Measurements from ENCODE around the gene RIC3.
A peak's percentile ranks its signal among the peaks of the same experiment; 100 is the strongest.

Gene RIC3

DNA sequence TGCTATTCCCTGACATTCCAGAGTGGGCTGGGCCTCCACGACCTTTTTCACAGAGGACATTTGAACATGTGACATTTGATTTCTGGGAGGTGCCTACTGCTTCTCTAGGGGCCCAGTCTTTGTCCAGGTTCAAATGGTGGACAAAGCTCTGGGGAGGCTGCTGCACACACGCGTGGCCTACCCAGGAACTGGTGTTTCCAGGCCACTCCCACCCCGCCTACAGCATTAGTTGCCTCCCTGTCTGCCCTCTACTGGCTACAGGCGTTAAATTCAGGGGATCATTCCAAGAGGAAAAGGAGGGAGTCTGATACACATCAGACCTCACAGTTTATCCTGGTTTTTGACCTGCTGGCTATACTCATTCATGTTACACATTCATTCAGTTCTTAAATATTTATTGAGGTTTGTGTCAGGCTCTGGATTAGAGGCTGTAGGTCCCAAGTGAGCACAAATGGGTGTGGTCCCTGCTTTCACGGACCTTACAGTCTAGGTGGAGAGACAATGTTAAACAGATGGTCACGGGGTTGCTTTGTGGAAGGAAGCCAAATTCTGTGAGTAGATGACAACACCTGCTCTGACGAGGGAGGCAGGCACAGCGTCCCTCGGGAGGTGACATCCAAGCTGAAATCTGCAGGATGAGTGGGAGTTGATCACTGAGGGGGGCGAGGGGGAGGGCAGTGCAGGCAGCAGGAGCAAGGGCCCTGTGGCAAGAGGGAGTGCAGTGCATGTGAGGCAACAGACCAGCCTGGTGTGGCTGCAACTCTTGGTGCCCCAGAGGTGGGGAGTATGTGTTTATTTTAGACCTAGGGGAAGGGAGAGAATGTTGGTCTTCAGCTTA, 76.0 kb downstream of the RIC3 start:
- Histone ChIP-seq H3F3A (ENCODE audit: control insufficient read depth, insufficient read depth) (no peaks in the 10 kb centered on the region), H3K4me2 (ENCODE audit: low read length) (peak overlapping the region; percentile 49), H3K4me3 (ENCODE audit: low read length) (0 out of 2 replicates have a peak overlapping the region, but pooled peaks have one; percentile 24), H3K4me1 (ENCODE audit: control insufficient read depth, low read length) (peaks cover 5% of the 10 kb centered on the region), H3K27me3 (ENCODE audit: control insufficient read depth, low read length) (no peaks in the 10 kb centered on the region), H3K9me3 (ENCODE audit: control insufficient read depth, insufficient read depth, low read length) (no peaks in the 10 kb centered on the region), H3K36me3 (ENCODE audit: control insufficient read depth, low read length) (no peaks in the 10 kb centered on the region), H3K9me2 (replicated peaks; ENCODE audit: control insufficient read depth, low read length) (no peaks in the 10 kb centered on the region), H3K27ac (ENCODE audit: low read depth, low read length) (no peak overlapping the region), H3K79me2 (ENCODE audit: control insufficient read depth, low read length) (no peaks in the 10 kb centered on the region), H4K20me1 (ENCODE audit: control insufficient read depth, insufficient read depth, low read depth, low read length) (no peaks in the 10 kb centered on the region)
- TF ChIP-seq EZH2phosphoT487 (IDR thresholded peaks at IDR 0.05; ENCODE audit: borderline replicate concordance, low read length) = no peak
- peak; percentile 74 for TF ChIP-seq CTCF (IDR thresholded peaks at IDR 0.05; ENCODE audit: low read depth, low read length, poor library complexity, severe bottlenecking)

DNA sequence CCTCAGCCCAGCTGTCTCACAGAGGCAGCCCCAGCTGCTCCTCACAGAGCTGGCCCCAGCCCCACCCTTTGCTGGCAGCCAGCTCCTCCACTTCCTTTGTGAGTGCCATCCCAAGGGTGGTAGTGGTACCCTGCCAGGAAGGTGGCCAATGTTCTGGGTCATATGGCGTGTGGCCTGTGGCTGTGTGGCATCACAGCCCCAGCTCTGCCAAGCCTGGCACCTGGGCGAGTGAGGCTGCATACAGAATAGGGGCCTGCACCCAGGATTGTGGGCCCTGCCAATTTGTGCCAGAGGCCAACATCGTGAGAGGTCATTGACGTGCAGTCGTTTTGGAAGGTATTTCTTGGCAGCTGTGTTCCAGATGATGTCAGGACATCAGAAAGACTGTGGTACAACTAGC, 77.1 kb downstream of the RIC3 start:
- peaks cover 5% of the 10 kb centered on the region for H3K4me1 ChIP-seq (ENCODE audit: control insufficient read depth, low read length)
- H3K9me2 ChIP-seq (replicated peaks; ENCODE audit: control insufficient read depth, low read length) = no peaks in the 10 kb centered on the region
- no peaks in the 10 kb centered on the region for H3K36me3 ChIP-seq (ENCODE audit: control insufficient read depth, low read length)
- TF ChIP-seq EZH2phosphoT487 (IDR thresholded peaks at IDR 0.05; ENCODE audit: borderline replicate concordance, low read length) (no peak), CTCF (IDR thresholded peaks at IDR 0.05; ENCODE audit: low read depth, low read length, poor library complexity, severe bottlenecking) (no peak)
- no peaks in the 10 kb centered on the region for H4K20me1 ChIP-seq (ENCODE audit: control insufficient read depth, insufficient read depth, low read depth, low read length)
- no peak overlapping the region for H3K27ac ChIP-seq (ENCODE audit: low read depth, low read length)
- no peaks in the 10 kb centered on the region for H3K79me2 ChIP-seq (ENCODE audit: control insufficient read depth, low read length)
- H3K4me2 ChIP-seq (ENCODE audit: low read length) = no peak overlapping the region
- H3K27me3 ChIP-seq (ENCODE audit: control insufficient read depth, low read length) = no peaks in the 10 kb centered on the region
- no peaks in the 10 kb centered on the region for H3K9me3 ChIP-seq (ENCODE audit: control insufficient read depth, insufficient read depth, low read length)
- no peak overlapping the region for H3K4me3 ChIP-seq (ENCODE audit: low read length)
- H3F3A ChIP-seq (ENCODE audit: control insufficient read depth, insufficient read depth) = no peaks in the 10 kb centered on the region

- Histone ChIP-seq H3K4me3 (ENCODE audit: low read length) (no peak overlapping the region), H3K36me3 (ENCODE audit: control insufficient read depth, low read length) (no peaks in the 10 kb centered on the region), H3K4me2 (ENCODE audit: low read length) (no peak overlapping the region), H3K4me1 (ENCODE audit: control insufficient read depth, low read length) (peaks cover 5% of the 10 kb centered on the region), H3K27ac (ENCODE audit: low read depth, low read length) (no peak overlapping the region), H4K20me1 (ENCODE audit: control insufficient read depth, insufficient read depth, low read depth, low read length) (no peaks in the 10 kb centered on the region), H3K9me3 (ENCODE audit: control insufficient read depth, insufficient read depth, low read length) (no peaks in the 10 kb centered on the region), H3K27me3 (ENCODE audit: control insufficient read depth, low read length) (peaks cover under 1% of the 10 kb centered on the region; the same call in 1 of the 2 replicates), H3K79me2 (ENCODE audit: control insufficient read depth, low read length) (no peaks in the 10 kb centered on the region), H3F3A (ENCODE audit: control insufficient read depth, insufficient read depth) (no peaks in the 10 kb centered on the region), H3K9me2 (replicated peaks; ENCODE audit: control insufficient read depth, low read length) (no peaks in the 10 kb centered on the region)
- TF ChIP-seq CTCF (IDR thresholded peaks at IDR 0.05; ENCODE audit: low read depth, low read length, poor library complexity, severe bottlenecking) (peak; percentile 63), EZH2phosphoT487 (IDR thresholded peaks at IDR 0.05; ENCODE audit: borderline replicate concordance, low read length) (no peak)
Measured at GRCh38 chr11:8090756-8091155, 78.1 kb downstream of the RIC3 start.

All from DOHH2 (cell line).